SKM-1 treated with dmso at 0.1 percent for 144 hours (cell line): ENCODE results near the gene COL15A1.

Experiments
- DNase-seq: peaks from one replicate; lab custom pipeline; 2025; ENCODE audit not compliant: unreplicated experiment; lab: John Stamatoyannopoulos, UW

Gene COL15A1

DNA sequence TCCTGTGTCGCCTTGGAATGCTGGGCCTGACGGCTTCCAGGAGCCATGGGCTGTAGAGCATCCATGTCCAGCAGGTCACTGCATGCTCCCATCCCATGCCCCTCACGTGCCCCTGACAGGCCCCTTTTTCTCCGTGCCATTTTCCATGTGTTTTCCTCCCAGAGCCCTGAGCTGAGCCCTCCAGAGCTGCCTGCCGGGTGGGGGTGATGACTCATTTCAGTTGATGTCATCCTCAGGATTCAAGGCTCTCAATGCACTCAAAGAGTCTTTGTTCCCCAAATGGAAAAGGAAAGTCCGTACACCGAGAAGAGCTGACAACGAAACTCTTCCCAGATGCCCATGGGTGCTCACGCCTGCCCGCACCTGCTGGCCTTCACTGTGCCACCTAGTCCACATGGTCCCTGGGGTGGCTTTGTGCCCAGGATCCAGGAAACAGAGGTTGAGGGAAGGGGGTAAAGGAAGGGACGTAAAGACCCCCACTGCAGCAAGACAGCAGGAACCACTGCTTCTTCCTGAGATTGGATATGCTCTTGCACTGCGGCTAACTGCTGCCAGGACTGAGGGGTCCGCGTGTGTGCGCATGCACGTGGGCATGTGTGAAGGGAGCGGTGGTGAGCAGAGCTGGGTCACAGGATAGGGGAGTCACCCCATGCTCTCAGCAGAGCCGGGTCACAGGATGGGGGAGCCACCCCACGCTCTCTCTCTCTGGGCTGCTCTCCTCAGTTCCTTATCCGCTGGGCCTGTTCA, 27.6 kb downstream of the COL15A1 start:
- no peak for DNase-seq

DNA sequence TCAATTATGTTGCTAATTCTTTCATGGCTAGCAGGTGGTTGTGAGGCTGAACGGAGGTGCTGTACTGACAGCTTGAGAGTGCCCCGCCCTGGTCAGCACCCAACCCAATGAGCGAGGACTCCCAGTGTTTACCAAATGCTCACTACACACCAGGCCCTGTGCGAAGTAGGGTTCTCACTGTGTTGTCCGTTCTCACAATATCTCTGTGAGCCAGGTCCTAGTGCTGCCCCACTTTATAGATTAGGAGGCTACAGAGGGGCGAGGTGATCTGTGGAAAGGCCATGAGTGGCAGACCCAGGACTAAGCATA, 28.2 kb downstream of the COL15A1 start:
- no peak for DNase-seq

DNA sequence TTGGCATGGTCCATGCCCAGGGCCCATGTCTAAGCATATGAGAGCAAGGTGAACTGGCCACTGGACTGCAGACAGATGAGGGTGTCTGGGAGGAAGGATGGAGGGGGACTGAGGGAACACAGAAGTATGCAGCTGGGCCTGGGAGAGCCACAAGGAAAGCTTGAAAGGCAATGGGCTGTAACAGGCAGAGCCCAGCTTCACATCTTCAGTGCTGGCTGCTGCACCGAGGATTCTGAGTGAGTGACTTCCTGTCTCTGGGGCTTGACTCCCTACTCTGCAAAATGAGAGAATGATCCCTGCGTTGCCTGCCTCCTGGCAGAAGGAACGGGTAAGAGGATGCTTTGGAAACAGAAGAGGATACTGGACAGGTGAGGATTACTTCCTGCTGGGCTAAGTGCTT, 29.0 kb downstream of the COL15A1 start:
- no peak for DNase-seq

DNA sequence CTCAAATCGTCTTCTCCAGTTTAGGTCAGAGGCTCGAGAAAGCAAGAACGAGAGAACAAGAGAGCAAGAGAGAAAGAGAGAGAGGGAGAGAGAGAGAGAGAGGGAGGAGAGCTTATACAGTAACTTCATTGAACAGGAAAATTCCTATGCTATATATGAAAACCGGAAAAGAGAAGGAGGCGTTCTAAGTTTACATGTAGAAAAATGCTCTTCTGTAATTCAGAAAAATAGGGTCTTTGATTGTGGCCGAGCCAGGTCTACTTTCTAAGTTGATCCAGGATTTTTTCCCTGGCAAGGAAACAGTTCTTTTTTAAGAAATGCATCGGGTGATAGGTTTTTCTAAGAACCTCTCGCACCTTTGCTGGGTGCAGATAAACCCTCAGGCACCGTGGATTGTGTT, 29.5 kb downstream of the COL15A1 start:
- no peak for DNase-seq

DNA sequence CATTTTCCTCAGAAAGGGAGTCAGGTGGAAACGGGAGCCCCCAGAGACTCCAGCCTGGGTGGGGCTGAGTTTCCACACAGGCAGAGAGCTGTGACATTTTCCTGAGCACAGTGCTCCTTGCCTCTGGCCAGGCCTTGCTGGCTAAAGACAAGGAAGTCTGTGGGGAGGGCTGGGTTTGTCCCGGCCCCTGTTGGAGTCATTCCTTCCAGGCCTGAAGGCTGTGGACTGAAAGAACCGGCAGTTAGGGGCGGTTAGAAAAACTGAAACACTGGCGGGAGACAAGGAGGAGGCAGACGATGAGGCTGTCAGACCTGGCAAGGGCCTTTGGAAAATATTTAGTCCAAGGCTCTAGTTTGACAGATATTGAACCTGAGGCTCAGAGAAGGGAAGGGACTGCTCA, 29.9 kb downstream of the COL15A1 start:
- DNase-seq = no peak

DNA sequence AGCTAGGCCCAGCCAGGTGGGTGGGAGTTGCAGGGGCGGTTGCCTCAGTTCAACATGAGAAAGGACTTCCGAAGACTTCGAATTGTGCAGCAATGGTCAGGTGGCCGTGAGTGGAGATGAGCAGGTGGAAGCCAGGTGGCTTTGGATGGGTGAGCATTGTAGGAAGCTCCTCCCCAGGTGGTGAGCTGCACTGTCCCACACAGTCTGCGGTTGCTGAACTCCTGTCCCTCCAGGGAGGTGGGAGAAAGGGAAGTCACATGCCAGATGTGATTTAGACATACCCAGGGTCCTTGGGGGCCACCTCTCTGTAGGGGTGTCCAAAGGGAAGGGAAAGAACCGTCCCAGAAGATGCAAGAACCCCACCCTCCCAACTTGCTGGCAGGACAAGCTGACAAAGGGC, 30.4 kb downstream of the COL15A1 start:
- no peak for DNase-seq

DNA sequence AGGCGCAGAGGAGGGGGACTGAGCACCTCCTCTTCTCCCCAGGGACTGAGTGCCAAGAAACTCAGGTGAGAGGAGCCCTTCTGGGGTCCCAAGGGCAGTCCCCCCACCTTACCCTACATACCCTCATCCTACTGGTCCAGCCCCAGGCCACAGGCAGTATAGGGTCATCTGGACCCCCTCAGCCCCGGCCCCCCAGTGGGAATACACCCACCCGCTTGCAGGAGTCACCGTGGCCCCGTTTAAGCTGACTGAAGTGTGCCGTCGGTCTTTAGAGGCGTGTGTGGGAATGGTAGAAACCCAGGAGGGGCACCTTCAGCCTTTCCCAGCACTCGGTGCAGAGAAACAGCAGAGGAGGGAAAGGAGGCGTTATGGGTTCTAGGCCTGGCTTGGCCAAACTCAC, 30.8 kb downstream of the COL15A1 start:
- no peak for DNase-seq

DNA sequence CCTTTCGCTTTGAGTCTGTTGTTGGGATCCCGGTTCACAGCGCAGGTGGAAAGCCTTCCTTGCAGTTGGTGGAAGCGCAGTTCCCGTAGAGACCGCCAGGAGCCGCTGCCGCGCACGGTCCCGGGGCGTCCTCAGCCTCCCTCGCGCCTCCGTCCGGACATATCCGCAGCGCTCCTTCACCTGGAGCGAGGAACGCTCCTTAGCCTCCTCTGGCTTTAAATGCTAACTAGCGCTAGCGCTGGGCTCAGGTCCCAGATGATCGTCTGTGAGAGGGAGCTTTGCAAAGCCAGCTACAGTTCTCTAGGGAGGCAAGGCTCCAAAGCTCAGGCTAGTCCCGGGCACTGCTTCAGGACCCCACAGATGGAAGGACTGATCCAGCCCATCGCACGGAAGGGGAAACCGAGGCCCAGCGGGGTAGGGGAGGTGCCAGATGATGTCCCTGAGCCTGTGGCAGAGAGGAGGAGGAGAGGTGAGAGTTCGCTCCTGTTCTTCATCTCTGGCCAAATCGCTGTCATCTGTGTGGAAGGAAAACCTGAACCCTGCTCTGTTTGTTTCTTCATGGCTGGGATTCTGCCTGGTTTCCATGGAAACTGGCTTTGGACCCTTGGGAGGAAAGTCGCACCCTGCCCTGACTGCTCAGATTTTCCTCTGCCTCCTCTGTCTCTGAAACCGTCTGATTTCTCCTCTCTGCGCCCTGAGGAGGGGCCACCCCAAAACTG, 31.4 kb downstream of the COL15A1 start:
- DNase-seq = peak; percentile 7

DNA sequence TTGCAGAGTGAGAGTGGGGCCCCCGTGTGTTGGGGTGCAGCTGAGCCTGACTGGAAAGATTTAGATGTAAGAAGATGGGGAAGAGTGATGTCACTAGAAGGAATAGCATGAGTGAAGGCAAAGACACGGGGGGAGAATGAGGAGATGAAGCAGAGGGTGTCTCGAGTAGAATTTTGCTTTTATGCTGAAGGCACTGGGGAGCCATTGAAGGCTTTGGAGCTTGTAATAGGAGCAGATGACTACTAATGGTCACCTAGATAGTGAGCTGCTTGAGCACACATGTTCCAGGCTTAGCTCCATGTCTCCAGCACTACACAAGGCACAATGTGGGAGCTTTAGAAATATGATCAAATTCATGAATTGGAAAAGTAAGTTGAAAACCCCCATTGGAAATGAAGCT, 32.1 kb downstream of the COL15A1 start:
- DNase-seq = no peak

DNA sequence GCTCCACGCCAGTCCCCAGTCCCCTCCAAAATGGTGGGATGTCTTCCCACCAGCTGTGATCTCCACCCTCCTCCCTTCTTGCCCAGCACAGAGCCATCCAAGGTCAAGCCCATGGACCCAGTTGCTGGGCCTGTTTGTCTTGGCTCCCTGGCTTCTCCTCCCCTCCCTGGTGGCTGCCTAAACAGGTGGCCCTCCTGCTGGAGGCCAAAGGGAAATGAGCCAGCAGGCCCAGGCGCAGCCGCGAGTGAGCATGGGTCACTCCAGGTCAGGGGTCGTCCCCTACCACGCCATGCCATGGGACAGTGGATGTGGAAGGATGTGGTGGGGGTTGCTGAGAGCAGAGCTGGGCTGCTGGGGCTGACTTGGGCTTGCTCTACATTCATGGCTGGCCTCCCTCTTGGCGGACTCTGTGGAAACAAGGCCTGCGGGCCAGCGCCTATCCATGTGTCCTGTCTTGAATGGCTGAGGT, 33.6 kb downstream of the COL15A1 start:
- no peak for DNase-seq

DNA sequence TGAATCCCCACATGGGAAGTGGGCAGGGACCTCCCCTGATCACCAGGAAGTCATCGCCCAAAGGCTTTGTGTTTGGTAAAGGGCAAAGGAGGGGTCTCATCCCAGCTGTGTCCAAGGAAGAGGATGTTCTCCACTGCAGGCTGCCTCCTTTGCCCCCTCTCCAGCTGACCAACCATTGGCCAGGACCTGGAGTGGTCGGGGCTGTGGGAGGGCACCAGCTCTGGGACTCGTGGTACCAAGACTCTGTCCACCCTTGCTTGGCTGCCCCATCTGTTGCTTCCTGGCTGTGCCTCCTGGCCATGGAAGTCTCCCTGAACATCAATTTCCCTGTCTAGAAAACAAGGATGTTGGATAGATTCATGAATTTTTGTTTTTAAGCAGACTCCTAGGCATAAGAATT, 34.1 kb downstream of the COL15A1 start:
- DNase-seq = no peak

DNA sequence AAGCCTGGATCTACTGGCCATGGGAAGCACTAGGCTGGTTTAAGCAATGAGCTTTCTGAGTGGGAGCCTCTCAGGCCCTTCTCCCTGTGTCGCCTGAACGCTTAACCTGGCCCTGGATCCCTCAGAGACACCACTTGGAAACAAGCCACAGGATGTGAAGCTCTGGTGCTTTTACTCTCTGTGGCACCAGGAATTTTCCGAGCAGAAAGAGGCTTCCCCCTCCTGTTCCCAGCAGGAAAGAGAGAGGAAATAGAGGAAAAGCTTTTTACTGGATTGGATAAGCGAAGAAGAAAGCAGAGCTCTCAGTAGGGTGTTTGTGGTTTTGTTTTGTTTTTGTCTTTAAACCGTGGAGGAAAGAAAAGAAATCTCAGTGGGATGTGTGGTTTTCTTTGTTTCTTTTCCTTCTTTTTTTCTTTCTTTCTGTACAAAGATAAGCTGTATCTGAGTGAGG, 34.5 kb downstream of the COL15A1 start:
- DNase-seq = no peak

DNA sequence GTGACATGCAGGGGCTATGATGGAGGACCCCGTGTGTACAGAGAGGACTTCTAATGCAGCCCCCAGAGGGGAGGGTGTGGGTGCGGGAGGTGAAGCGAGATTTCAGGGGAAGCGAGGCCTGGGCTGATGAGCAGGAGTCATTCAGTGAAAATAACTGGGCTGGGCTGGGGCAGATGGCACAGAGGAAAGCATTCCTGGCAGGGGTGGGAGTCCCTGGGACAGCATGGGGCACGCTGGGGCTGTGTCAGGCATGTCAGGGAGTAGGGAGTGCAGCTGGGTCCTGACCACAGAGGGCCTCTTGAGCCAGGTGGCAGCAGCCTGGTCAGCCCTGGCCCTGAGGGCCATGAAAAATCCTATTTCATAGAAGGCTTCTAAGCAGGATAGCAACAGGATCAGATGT, 36.6 kb downstream of the COL15A1 start:
- DNase-seq = no peak

DNA sequence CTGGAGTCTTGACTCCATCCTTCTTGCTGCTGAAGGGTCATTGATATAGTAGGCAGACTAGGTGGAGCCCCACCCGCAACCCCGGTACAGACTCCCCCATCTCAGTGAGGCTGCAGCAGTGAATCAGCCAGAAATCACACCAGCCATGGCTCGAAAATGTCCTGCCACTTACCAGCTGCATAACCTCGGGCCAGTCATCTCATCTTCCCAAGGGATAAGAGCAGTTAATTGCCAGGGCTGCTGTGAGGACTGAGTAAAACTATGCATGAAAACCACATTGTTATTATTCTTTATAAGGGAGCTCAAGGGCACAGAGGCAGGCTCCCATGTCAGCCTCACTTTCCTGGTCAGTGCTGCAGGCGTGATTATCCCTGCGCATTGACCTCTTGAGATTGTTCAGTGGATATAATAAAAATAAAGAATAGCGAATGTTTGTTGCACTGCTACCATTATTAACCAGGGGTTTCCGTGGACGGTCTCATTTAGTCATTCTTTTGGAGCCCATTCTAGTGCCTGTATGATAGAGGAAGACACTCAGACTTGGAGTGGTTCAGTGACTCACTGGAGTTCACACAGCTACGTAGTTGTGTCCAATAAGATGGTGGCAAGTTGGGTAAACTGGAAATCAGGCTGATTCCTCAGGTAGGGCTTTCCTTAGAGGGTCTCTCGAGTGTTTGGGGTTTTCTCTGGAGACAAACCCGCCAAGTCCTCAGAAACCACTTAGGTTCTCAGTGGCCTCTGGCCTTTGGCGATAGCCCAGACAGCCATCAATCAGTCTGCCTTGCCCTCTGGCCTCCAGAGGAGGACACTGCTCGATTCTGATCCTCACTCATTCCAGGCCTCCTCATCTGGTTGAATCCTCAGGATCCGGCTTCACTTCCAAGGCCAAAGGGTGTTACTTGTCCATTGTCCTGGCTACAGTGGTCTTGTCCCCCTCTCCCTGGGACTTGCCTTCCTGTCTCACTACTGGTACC, 39.9 kb downstream of the COL15A1 start:
- no peak for DNase-seq

DNA sequence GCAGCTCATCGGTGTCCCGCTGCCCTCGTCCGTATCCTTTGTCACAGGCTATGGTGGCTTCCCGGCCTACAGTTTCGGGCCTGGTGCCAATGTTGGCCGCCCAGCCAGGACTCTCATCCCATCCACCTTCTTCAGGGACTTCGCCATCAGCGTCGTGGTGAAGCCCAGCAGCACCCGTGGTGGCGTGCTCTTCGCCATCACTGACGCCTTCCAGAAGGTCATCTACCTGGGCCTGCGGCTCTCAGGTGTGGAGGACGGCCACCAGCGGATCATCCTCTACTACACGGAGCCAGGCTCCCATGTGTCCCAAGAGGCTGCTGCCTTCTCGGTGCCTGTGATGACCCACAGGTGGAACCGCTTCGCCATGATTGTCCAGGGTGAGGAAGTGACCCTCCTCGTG, 41.9 kb downstream of the COL15A1 start:
- no peak for DNase-seq

DNA sequence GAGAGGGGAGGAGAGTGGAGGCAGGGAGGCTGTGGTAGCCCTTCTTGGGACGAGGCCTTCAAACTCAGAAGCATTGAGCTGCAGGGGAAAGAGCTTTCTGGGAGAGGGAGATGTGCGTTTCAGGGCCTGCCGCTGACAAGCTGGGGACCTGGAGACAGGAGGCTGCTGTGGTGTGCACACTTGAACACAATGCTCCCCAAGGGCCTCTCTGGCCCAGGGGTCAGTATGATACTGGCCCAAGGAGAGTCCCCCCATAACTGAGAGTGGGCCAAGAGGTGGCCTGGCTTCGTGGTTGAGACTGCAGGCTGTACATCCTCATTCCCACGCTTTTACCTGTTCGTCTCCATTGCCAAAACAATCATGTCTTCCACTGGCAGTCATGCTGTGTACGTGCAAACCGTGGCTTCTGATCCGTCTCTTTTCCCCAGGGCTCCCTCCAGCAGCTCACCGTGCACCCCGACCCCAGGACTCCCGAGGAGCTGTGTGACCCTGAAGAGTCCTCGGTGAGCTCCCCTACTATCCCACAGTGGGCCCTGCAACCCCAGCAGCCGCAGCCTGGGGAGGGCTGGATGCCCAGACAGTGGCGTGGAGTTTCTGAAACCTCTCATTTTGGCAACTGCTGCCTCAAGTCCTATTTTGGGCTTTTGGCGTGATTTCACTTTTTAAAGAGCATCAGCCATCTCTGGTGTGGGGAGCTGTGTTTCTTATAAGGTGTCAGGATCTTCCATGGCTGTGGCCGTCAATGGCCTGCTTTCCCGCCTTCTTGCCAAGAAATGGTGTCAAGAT, 43.4 kb downstream of the COL15A1 start:
- DNase-seq = no peak

DNA sequence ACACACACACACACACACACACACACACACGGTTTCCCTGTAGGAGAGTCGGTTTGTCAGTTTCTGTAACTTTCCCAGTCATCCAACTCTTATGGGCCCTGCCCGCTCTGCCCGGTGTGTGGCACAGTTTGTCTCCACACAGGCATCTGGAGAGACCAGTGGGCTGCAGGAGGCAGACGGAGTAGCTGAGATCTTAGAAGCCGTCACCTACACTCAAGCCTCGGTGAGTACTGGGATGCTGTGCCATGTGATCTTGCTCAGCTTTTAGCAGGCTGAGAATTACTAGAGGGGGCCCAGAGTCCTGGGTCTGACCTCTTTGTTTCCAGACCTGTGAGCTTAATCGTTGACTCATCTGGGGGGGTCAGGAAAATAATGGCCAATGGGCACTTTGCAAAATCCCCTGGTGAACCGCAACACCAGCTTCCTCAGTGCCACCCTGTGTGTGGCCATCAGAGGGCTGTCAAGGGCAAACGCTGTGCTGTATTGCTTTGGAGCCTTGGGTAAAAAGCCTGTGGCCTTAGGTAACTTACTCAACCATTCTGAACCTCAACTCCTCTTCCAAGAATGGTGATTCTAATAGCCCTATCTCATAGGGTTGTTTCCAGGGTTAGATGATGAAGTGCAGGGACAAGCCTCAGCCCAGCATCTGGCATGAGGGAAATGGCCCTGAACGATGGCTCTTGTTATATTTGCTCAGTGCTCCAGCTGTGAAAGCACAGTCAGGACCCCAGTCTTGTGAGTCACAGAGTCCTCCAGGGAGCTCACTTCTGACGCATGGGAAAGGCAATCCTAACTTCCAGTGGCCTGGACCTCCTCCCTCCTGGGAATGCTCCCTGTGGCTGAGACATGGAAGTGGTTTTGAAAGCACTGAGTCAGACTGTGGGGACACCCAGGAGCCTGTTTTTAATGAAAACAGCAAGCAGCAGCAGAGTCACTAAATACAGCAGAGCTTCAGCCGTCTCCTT, 45.6 kb downstream of the COL15A1 start:
- DNase-seq = no peak

DNA sequence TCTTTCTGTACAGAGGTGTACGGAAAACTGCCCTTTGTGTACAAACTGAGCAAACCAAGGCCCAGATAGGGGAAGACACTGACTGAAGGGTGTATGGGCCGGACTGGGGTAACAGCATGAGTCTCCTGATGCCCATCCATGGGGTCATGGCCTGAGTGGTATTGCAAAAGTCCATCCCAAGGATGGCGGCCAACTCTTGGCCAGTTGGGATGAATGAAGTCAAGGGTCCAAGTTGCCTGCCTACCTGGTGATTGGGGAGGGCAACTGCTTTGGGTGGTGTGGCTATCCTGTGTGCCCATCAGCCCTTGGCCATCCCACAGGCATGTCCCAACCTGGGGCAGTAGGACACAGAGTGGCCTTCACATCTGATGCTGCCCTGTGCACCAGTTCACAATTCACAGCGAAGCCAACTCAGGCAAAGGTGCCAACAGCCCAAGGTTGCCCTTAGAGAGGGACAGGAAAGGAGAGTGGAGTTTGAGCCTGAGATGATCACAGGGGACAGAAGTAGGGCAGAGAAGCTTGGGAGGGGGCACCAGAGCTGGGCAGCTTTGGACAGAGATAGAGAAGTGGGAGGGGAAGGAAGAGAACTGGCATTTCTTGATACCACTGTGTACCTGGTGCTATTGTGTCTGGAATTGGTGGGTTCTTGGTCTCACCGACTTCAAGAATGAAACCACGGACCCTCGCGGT, 46.6 kb downstream of the COL15A1 start:
- no peak for DNase-seq
